GM19035 (cell line): ENCODE data around the gene CENPW.

Experiments
- ATAC-seq: cut with Tn5 transposase; IDR thresholded peaks from one replicate; pipeline ENCODE4 v1.9.1; 2021; ENCODE audit not compliant: unreplicated experiment

CENPW gene

GRCh38 chr6:126339796-126340609 is at the start of gene CENPW:
Gene CENPW, plus strand, starts transcription at chr6:126340115. Its CDS starts 159 bp downstream, at chr6:126340274.
- ATAC-seq: peak; percentile 94

DNA sequence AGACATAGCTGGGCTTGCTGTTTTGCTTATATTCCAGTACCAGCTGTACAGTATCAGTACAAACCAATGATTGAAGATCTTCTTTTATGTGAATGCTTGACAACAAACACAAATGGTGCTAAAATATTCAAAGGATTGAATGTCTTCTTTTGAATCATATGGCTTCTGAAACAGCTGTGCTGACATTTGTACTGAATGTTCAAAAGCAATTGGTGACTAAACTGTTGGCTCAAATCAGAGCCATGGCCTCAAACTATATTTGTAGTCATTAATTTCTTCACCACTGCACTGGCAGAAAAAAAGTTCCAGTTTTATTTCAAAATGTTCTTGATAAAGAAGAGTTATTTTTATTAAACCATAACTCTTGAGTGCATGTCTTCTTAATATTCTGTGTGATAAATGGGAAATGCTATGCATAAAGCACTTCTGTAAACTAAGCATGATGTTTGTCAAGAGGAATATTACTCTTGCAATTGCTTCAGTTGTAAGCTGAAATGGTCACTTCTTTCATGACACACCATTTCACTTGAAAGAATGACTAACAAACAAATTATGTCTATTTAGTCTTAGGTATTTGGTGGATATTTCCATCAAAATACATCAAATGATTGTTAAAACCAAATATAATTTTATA is 45.9 kb upstream of the CENPW start:
- ATAC-seq: no peak

DNA sequence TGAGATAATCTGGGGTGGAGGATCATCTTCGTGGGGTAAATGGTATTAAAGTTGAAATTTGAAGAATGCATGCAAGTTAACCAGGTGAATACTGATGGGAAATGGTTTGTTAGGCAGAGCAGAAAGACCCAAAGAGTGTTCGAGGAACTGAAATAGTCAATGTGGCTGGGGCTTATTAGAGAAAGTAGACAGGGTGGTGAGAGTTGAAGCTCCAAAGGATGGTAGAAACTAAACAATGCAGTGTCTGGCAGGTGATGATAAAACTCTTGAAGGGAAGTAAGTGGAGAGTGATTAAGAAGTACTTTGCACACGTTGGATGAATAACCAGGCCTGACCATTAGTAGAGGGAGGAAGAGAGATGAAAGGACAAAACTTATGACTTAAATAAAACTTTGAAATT is 39.8 kb upstream of the CENPW start:
- no peak for ATAC-seq

- ATAC-seq: peak; percentile 84
Observed at GRCh38 chr6:126300735-126301134, 39.2 kb upstream of the CENPW start.

DNA sequence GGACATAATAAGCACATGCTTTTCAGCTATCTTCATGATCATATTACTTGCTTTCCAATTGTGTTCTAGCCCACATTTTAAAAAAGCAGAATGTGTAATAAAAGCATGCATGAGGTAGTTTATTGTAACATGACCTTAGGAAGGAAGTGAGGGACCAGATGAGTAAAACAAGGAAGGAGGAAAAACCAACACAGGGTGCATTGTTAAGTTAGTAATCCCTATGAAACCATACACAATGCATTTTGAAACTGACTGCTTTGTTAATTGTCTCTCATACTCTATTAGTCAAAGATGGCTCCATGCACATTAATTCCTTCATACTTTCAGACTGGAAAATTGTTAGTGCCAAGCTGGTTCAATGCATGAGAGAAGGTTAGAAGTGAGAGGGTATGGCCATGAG is 37.7 kb upstream of the CENPW start:
- ATAC-seq: no peak

DNA sequence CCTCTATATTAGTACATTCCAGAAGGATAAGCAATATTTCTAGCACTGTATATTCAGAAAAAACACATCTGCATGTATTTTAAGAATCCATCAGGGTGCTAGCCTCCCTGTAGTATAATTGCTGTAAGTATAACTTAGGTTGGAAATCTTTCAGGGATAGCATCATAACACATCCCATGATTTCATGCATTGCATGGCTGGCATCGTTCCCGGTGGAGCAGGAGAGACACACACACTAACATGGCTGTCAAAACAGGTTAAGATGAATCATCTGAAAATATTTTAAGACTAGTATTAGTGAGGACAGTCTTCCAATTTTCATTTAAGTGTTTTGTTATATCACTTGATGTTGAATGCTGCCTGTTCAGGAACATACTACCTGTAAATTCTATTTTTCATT is 32.1 kb upstream of the CENPW start:
- ATAC-seq: no peak

DNA sequence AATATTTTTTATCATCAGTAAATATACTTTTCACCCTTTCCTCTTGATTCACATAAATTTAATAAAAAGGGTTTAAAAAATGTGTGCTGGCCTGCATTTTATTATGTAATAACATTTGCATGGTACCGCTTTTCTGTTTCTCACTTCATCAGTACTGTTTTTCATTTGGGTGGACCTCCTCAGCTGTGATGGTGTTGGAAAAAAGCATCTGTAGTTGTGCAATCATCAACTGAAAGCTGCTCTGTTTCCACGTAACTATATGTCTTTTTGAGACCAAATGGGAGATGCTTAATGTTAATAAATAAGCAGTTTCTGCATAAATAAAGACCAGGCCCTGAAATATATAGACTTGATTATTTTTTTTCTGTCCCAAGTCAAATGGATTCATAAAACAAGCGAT is 31.6 kb upstream of the CENPW start:
- no peak for ATAC-seq

GRCh38 chr6:126312013-126312665 is 27.8 kb upstream of the CENPW start:
- peak; percentile 93 for ATAC-seq

DNA sequence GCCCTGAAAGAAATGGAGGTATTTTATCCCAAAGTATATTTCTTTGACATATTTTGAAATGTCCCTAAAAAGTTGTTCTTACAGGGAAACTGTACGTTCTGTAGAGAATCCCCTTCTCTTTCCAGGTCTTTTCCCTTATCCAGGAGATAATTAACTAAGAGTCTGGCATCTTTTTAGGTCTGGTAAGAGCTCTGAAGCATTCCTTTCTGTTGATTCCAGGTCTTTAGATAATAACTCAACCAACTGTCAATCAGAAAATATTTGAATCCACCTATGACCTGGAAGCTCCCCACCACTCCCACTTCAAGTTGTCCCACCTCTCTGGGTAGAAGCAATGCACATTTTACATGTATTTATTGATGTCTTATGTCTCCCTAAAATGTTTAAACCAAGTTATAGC is 26.0 kb upstream of the CENPW start:
- no peak for ATAC-seq

GRCh38 chr6:126318797-126319196 is 21.1 kb upstream of the CENPW start:
- ATAC-seq: no peak

DNA sequence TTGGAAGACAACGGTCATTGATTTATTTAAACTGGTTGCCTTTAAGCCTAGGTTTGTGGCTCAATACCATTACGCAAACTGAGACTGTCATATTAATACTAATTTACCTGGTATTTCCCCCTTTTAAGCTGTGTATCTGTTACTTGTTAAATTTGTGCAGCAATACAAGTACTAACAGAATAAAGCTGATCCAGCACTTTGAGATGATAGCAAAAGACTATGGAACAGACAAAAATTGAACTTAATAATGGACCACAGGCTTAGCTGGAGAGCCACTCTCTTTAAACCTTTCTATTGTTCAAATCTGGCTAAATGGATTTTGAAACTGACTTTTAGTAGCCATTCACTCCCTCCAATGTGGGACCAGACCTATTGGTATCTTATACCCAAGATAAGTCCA is 6.2 kb upstream of the CENPW start:
- ATAC-seq: no peak

- ATAC-seq: no peak
Observed at GRCh38 chr6:126335210-126335609, 4.7 kb upstream of the CENPW start.

- no peak for ATAC-seq
Observed at GRCh38 chr6:126337323-126337722, 2.6 kb upstream of the CENPW start.

DNA sequence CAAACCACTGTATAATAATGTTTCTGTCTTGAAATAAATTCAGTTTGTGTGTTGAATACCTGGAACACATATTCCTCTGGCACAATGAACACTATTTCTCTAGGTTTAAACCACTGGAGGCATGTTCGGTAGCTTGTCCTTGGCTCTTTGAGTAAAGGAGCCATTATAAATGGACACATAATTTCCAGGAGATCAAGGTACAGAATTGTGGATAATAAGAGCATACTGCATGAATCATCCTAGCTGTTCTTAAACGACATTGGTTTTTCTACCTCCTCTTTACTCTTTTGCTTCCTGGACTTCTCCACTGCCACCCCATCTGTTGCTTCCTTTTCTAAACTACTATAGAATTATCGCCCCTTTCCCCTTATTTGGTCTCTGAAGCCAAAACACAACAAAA is 1.2 kb downstream of the CENPW start:
- no peak for ATAC-seq

DNA sequence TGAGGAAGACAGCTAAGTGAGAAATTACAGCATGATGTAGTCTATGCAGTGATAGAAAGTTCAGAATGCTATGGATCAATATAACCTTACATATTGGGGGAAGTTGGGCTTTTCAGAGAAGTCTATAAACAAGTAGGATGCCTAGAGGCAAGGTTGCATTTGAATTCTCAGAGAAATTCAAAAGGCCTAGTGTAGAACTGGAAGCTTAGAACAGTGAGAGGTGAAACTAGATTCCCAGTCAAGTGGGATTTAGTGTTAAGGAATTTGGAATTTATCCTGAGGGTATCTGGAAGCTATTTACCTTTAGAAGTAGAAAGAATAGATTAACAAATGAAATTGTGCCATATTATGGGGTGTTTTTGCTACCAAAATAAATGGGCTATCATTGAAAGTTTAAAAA is 4.3 kb downstream of the CENPW start:
- no peak for ATAC-seq

DNA sequence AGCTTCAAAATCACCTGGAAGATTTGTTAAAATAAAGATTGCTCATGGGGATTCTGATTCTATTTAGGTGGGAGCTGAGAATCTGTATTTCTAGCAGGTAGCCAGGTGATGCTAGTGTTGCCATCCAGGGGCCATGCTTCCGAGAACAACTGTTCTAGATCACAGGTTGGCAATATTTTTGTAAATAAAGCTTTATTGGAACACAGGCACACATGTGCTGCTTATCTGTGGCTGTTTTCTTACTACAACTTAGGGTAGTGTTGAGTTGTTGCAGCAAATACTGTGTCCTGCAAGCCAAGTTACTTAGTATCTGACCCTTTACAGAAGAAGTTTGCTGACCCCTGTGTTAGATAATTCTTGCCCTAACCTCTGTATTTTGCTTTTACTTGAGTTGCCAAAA is 12.0 kb downstream of the CENPW start:
- no peak for ATAC-seq

GRCh38 chr6:126352514-126352913 is 12.6 kb downstream of the CENPW start:
- ATAC-seq: no peak

GRCh38 chr6:126356526-126356925 is 16.6 kb downstream of the CENPW start:
- ATAC-seq: no peak

DNA sequence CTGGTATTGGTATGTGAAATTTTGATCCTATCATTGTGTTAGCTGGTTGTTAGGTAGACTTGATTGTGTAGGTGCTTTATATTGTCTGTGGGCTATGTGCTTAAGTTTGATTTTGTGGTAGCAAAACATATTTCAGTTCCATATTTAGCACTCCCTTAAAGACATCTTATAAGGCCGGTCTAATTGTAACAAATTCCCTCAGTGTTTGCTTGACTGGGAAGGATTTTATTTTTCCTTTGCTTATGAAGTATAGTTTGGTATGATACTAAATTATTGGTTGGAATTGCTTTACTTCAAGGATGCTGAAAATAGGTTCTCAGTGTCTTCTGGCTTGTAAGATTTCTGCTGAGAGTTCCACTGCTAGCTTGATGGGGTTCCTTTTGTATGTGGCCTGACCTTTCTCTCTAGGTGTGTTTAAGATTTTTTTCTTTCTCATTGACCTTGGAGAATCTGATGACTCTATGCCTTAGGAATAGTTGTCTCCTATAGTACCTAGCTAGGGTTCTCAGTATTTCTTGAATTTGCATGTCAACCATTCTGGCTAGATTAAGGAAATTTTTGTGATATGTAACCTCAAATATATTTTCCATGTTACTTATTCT is 20.1 kb downstream of the CENPW start:
- no peak for ATAC-seq

GRCh38 chr6:126361832-126362440 is 22.0 kb downstream of the CENPW start:
- ATAC-seq: no peak

DNA sequence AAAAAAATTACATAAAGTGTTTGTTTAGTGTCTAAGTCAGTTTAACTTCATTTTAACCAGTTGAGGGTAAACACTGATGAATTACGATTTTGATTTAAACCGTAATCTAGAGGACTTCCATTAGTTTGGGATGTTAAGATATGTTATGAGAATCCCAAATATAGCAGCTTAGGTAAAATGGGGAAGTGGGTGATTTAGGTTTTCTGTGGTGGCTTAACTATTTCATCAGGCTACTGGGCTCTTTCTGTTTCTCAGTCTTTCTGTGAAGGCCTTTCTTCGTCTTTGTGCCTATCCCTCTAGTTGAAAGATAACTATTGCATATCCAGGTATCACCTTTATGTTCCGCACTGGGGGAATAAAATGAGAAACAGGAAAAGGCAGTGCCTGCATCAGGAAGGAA is 27.9 kb downstream of the CENPW start:
- no peak for ATAC-seq
